CD4-positive, alpha-beta T cell treated with Interferon alpha-2 for 1 hour (primary cell): ENCODE results near the gene NPIPB6.
A peak's percentile ranks its signal among the peaks of the same experiment; 100 is the strongest.

Experiments used
- DNase-seq, 2 donors: peaks; one replicate each; pipeline ENCODE4 v3.0.0-alpha.2; 2020 to 2022

NPIPB6 gene

DNA sequence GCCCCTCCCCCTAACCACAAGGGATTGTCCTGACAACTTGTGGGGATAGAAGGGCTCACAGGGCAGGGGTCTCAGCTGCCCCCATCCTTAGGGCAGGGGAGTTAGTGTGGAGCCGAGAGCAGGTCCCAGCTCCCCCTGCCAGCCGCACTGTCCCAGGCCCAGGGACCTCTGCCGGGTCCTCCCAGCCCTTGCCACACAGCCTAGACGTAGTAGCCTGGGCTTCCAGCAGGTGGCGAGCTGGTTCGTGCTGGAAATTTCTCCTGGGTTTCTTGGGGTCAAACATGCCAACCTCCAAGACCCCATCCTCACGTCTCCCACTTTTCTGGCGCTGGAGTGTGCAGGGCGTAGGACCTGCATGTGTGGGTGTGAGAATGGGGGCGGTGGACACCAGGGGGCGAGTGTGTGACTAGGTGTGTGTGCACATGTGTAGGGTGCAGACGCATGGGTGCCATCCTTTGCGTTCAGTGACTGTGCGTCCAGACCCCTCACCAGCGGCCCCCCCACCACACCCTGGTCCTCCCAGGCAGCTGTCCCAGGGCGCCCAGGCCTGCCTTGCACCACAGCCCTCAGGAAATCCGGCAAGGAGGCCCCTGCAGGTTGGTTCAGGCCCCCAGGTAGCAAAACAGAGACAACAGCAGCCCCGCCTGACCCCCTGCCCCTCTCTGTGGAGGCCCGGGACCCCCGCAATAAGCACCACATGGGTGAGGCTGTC, 41.5 kb downstream of the NPIPB6 start:
- DNase-seq, result peak in 1 of 2 donors; percentile 46

DNA sequence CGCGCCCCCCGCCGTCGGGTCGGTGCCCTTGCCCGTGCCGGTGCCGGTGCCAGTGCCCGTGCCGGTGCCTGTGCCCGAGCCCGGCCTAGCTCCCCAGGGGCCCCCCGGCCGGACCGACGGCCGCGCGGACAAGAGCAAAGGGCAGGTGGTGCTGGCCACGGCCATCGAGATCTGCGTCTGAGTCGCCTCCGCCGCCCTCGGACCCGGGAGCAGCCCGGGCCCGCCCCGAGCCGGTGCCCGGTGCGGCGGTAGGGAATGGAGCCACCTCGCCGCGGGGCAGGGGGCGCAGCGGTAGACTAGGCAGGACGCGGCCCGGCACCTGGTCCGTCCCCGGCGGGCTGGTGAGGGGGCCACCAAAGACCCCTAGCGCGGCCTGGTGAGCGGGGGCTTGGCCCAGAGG, 42.6 kb downstream of the NPIPB6 start:
- no peak for DNase-seq

DNA sequence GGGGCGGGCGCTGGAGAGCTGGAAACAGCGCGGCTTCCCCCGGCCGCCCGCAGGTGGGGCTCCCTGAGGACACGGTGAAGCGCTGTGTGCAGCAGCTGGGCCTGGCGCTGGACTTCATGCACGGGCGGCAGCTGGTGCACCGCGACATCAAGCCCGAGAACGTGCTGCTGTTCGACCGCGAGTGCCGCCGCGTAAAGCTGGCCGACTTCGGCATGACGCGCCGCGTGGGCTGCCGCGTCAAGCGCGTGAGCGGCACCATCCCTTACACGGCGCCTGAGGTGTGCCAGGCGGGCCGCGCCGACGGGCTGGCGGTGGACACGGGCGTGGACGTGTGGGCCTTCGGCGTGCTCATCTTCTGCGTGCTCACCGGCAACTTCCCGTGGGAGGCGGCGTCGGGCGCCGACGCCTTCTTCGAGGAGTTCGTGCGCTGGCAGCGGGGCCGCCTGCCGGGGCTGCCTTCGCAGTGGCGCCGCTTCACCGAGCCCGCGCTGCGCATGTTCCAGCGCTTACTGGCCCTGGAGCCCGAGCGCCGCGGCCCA, 43.2 kb downstream of the NPIPB6 start:
- no peak for DNase-seq

DNA sequence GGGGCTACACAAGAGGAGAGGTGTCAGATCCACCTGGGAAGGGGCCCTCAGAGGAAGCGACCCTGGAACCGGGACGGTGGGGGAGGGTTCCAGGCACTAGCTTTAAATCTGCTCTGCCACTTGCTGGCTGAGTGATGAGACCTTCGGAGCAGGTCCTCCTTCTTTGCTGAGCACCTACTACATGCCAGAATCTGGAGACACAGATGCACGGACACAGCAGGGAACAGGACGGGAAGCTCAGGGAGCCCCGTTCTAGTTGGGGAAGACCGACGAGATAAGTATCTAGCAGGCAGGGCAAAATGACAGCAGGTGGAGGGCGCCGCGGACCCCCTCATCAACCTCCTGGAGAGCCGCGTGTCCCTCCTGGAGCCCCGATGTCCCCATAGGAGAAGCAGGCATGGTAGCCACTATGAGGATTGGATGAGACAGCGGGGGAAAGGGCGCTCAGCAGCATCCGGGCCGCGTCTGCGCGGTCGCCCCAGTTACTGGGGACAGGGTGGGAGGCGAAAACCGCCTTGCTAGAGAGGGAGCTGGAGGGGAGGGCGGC, 43.8 kb downstream of the NPIPB6 start:
- DNase-seq, result no peak

DNA sequence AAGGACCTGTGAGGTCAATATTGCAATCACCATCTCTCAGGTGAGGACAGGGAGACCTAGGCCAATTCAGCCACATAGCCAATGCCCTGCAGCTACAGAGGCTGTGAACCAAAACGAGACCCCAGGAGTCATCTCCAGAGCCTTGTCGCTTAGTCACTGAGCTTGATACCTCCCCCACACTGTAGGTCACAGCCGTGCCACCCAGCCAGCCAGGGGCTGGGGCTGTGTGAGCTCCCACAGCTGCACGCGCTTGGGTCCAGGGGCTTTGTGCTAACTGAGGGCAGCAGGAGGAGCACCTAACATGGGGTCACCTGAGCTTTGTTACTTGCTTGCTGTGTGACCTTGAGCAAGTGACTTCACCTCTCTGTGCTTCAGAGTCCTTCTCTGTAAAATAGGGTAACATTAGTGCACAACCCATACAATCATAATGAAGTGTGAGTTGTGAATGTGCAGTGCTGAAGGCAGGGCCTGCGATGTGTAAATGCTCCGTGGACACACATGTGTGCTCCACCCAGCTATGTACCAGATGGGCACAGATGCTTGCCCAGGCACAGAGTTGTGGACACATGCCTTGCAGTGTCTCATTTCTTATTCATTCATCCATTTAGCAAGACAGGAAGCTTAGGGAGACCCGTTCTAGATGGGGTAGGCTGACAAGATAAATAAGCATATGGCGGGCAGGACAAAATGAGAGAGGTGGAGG, 45.1 kb downstream of the NPIPB6 start:
- no peak for DNase-seq

DNA sequence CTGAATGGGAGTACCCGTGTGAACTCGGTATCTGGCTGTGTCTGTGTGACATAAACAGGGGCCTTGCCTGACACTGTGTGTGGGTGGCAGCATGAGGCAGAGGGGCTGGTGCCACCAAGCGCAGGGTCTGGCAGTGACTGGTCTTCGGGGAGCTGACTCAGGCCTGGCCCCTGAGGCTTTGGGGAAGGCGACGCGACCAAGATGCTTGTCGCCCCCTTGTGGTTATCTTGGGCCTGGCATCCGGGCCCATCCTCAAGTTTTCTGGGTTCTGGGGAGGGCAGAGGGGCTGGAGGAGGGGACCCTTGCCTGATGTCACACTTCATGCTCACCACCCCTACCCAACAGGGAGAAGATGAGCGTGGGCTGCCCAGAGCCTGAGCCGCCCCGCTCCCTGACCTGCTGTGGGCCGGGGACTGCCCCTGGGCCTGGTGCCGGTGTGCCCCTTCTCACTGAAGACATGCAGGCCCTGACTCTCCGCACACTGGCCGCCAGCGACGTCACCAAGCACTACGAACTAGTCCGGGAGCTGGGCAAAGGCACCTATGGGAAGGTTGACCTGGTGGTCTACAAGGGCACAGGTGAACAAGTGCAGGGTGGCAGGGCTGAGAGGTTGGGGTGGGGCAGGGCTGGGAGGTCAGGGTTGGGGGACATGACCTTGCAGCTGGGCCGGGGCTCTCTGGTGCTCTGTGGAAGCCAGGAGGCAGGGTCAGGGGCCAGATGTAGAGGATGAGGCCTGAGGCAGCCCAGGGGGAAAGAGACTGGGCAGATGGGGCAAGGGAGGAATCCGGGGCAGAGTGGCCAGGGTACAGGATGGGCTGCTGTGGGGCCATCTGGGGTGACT, 46.0 kb downstream of the NPIPB6 start:
- peak; percentile 67 to 78 for DNase-seq

GRCh38 chr16:28316054-28316453, 47.3 kb downstream of the NPIPB6 start:
- DNase-seq, result no peak

DNA sequence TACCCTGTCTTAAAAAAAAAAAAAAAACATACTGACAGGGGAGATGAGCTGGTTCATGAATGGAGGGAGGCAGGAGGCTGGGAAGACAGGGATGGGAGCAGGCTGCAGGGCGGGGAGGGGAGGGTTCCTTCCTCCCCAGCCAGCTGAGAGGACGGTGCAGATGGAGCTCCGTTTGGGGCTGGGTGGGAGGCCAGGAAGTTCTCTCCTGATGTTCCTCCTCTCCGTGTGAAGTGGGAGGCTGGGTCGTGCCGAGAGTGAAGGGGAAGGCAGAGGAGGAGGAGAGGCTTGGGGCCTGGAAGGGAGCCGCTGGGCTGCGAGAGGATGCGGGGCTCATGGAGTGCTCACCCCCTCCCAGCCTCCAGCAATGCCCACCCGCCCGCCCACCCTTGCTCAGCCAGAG, 49.7 kb downstream of the NPIPB6 start:
- DNase-seq, result no peak

GRCh38 chr16:28312327-28312726, 51.0 kb downstream of the NPIPB6 start:
- DNase-seq, result no peak

DNA sequence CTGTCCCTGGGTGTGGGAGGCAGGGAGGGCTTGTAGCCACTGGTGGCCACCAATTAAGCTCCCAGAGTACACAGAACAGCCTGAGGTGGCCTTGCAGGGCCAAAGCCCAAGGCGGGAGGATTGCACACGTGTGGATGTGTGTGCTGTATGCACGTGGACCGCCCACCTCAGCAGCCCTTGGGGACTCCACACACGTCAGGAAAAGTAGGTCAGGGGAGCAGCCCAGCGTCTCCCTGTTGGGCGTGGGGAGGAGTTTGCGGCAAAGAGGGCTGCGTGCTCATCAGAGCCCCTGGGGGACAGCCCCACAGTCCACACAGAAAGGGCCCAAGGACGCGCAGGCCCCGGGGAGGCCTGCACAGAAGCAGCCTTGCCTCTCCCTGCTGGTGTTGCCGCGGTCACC, 51.4 kb downstream of the NPIPB6 start:
- peak in 1 of 2 donors; percentile 29 for DNase-seq

GRCh38 chr16:28311413-28311812, 51.9 kb downstream of the NPIPB6 start:
- no peak for DNase-seq

- DNase-seq, result no peak
Measured at GRCh38 chr16:28310796-28311195, 52.5 kb downstream of the NPIPB6 start.

- DNase-seq, result peak; percentile 85 to 89
Measured at GRCh38 chr16:28309811-28310311, 53.4 kb downstream of the NPIPB6 start.

DNA sequence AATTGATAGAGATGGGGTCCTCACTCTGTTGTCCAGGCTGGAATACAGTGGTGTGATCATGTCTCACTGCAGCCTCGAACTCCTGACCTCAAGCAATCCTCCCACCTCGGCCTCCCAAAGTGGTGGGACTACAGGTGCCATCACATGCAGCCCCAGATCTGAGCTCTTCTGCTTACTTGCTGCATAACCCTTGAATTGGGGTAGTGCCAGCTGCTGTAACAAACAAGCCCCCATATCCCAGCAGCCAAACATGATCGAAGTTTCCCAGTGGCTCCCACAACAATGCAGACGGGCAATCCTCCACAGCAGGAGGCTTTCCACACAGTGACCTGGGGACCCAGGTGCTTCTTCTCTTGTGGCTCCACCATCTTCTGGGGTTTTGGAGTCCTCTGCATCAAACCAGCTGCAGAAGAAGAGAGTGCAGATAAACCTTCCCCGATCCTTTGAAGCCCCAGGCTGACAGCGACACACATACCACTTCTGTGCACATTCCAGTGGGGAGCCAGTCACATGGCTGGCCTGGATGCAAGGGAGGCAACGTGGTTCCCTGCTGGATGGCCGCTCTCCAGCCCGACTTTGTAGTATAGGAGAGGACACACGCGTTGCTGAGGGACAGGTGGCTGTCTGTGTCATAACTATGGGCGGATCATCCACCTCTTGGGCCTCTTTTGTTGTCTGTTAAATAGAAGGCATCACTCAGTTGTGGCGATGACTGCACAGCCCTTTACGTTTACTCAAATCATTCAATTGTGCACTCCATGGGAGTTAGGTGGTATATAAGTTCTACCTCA, 54.3 kb downstream of the NPIPB6 start:
- DNase-seq, result no peak

- DNase-seq, result no peak
Measured at GRCh38 chr16:28307936-28308335, 55.4 kb downstream of the NPIPB6 start.

DNA sequence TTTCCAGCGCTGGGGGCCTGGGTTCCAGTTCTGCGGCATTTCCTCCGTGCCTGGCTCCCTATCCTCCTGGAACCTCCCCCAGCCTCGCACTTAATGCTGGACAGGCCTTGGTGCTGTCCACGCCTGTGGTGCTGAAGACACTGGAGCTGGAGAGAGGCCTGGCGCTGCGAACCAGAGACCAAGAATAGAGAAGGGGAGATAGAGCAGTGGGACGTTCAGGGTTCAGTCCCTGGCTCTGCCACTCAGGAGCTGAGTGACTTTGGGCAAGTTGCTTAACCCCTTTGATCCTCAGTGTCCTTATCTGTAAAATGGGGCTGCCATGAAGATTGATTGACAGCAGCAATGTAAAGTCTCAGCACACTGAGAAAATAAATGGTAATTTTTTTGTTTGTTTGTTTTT, 59.1 kb downstream of the NPIPB6 start:
- DNase-seq, result peak in 1 of 2 donors; percentile 18

- no peak for DNase-seq
Measured at GRCh38 chr16:28303132-28303531, 60.2 kb downstream of the NPIPB6 start.

GRCh38 chr16:28301620-28302019, 61.7 kb downstream of the NPIPB6 start:
- DNase-seq, result no peak

DNA sequence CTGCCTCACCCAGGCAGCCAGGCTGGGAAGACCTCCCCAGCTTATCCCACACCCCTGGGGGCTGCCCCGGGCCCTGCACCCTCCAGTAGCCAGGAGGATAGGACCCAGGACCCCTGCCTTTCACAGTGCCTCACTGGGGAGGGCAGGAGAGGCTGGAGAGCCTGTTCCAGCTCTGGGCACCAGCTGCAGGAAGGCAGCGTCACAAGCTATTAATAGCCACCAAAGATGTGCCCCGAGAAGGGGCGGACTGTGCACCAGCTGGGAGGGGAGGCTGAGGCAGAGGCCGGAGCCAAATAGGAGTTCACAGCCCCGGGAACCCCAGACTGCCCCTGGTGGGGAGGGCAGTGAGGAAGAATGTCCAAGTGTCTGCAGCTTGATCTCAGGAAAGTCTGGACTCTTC, 62.2 kb downstream of the NPIPB6 start:
- no peak for DNase-seq

GRCh38 chr16:28300327-28300726, 63.0 kb downstream of the NPIPB6 start:
- DNase-seq, result no peak

- no peak for DNase-seq
Measured at GRCh38 chr16:28298511-28298878, 64.8 kb downstream of the NPIPB6 start.
